Activated T-helper 9 cell treated with anti-CD3 and anti-CD28 coated beads, Interleukin-2, amount 50 U/mL, for 16 hours (primary cell): Measurements from ENCODE around the gene MRPS11.
"Not testable (repeated sequence)": the region's sequence is repeated elsewhere in the genome, so short reads cannot be mapped to it uniquely, and the experiment has no call there.

Source experiments
- DNase-seq: peaks from one replicate; pipeline ENCODE4 v3.0.0-alpha.2; 2020; ENCODE audit warnings: low read depth

The MRPS11 gene

GRCh38 chr15:88467073-88467934, at the start of gene MRPS11, which contains the start of gene MRPL46:
Gene MRPS11 (plus strand): TSS chr15:88467708. CDS start chr15:88467718, 10 bp downstream.
Gene MRPL46 (minus strand): TSS chr15:88467388. CDS start chr15:88467377, 11 bp downstream.
- DNase-seq, result peak; percentile 82

- no peak for DNase-seq
These were observed 47.7 kb upstream of the MRPS11 start for GRCh38 chr15:88419830-88420229.

- DNase-seq, result no peak
These were observed 44.2 kb upstream of the MRPS11 start for GRCh38 chr15:88423331-88423730.

GRCh38 chr15:88426304-88426703, 41.2 kb upstream of the MRPS11 start:
- no peak for DNase-seq

- no peak for DNase-seq
These were observed 39.5 kb upstream of the MRPS11 start for GRCh38 chr15:88428053-88428452.

GRCh38 chr15:88428805-88429605, 38.5 kb upstream of the MRPS11 start:
- DNase-seq, result no peak

- no peak for DNase-seq
These were observed 37.5 kb upstream of the MRPS11 start for GRCh38 chr15:88430051-88430450.

GRCh38 chr15:88431441-88431840, 36.1 kb upstream of the MRPS11 start:
- DNase-seq, result no peak

GRCh38 chr15:88433046-88433685, 34.3 kb upstream of the MRPS11 start:
- no peak for DNase-seq

- DNase-seq, result not testable (repeated sequence)
These were observed 33.4 kb upstream of the MRPS11 start for GRCh38 chr15:88434106-88434505.

GRCh38 chr15:88438181-88438580, 29.3 kb upstream of the MRPS11 start:
- no peak for DNase-seq

- DNase-seq, result no peak
These were observed 27.5 kb upstream of the MRPS11 start for GRCh38 chr15:88440021-88440420.

- DNase-seq, result no peak
These were observed 26.3 kb upstream of the MRPS11 start for GRCh38 chr15:88441076-88441730.

- DNase-seq, result no peak
These were observed 20.3 kb upstream of the MRPS11 start for GRCh38 chr15:88447206-88447605.

GRCh38 chr15:88447741-88448140, 19.8 kb upstream of the MRPS11 start:
- DNase-seq, result no peak

- no peak for DNase-seq
These were observed 18.5 kb upstream of the MRPS11 start for GRCh38 chr15:88448991-88449461.

- DNase-seq, result no peak
These were observed 17.9 kb upstream of the MRPS11 start for GRCh38 chr15:88449581-88449980.

- DNase-seq, result peak; percentile 27
These were observed 17.2 kb upstream of the MRPS11 start for GRCh38 chr15:88450125-88450798.

GRCh38 chr15:88453651-88454050, 13.9 kb upstream of the MRPS11 start:
- DNase-seq, result no peak

GRCh38 chr15:88454236-88454635, 13.3 kb upstream of the MRPS11 start:
- no peak for DNase-seq
